Measurements from ENCODE around the gene BCL2A1.

BCL2A1 gene

DNA sequence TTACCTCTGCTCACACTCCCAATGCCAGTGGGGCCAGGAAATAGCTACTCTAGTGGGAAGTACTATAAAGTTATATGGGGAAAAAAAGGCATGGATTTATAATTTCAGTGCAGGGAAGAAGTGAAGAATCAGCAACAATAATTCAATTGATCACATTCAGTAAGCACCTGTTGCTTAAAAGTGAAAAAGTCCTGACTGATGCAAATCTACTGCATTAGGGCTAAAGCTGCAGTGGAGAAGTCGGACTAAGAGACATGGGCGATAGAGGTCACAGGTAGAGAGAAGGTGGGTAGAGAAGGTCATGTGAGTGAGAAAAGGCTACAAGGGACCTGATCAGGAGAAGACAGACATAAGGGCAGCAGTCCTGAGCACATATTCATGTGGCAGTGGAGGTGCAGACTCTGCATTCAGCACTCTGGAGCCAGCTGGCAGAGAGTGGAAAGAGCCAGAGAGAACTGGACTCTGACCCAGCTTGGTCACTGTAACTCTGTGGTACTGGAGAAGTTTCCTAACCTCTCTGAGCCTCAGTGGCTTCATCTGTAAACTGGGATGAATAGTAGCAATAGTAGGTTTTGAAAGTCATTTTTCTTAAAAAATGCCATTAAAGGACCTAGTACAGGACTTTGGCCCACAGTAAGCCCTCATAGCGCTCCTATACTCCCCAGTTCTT lies 17.6 kb upstream of the BCL2A1 start:
- Histone ChIP-seq H3K23ac (ENCODE audit: low read length) (no peak overlapping the region), H3K56ac (ENCODE audit: low read length) (no peak overlapping the region), H3K4ac (ENCODE audit: low read depth, low read length) (no peak overlapping the region), H3K18ac (ENCODE audit: low read length) (no peak overlapping the region), H2AK5ac (ENCODE audit: low read length) (no peak overlapping the region), H3K79me1 (ENCODE audit: low read length) (no peaks in the 10 kb centered on the region), H2BK5ac (ENCODE audit: low read length) (no peak overlapping the region), H3K4me1 (ENCODE audit: control insufficient read depth, low read depth, low read length) (no peaks in the 10 kb centered on the region), H3K79me2 (ENCODE audit: control insufficient read depth, insufficient read depth, low read length) (no peaks in the 10 kb centered on the region), H3K27me3 (ENCODE audit: insufficient read depth, low read length, poor library complexity) (no peaks in the 10 kb centered on the region), H3K27ac (ENCODE audit: low read depth, low read length) (no peak overlapping the region), H2BK15ac (replicated peaks; ENCODE audit: low read depth) (no peak overlapping the region), H3K4me3 (ENCODE audit: low read length) (no peak overlapping the region), H3K4me2 (ENCODE audit: low read length) (no peak overlapping the region), H4K5ac (ENCODE audit: low read length) (no peak overlapping the region), H3K36me3 (ENCODE audit: control insufficient read depth, insufficient read depth, low read length) (no peaks in the 10 kb centered on the region), H4K8ac (ENCODE audit: low read depth, low read length) (no peak overlapping the region), H2BK120ac (ENCODE audit: low read depth, low read length) (no peak overlapping the region), H3K9ac (ENCODE audit: low read length) (no peak overlapping the region)
- no peak for DNase-seq
- no CpG with 5 or more reads among the region's 3 CpGs for WGBS (ENCODE audit: extremely low coverage, insufficient coverage, low lambda C conversion rate)

DNA sequence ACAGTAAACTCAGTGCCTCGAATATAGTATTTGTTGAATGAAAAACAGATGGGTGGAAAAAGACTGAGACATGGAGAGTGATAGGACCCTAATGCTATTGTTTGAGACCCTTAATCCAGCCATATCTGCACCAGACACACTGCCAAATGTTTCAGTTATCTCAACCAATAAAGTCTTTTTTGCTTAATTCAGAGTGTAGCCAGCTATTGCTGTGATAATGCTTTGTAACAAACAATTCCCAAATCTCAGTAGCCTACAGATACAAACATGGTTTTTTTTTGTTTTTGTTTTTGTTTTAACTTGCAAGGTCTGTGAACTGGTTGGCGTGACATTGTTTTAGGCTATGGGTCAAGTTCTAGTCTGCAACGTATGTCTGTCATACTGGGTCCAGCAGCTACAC lies 17.0 kb upstream of the BCL2A1 start:
- no peak overlapping the region for H3K27ac ChIP-seq (ENCODE audit: low read depth, low read length)
- H3K4me1 ChIP-seq (ENCODE audit: control insufficient read depth, low read depth, low read length), result no peaks in the 10 kb centered on the region
- no peak overlapping the region for H3K4me2 ChIP-seq (ENCODE audit: low read length)
- no peak overlapping the region for H2BK120ac ChIP-seq (ENCODE audit: low read depth, low read length)
- no peak overlapping the region for H3K4me3 ChIP-seq (ENCODE audit: low read length)
- no peak overlapping the region for H3K23ac ChIP-seq (ENCODE audit: low read length)
- no peaks in the 10 kb centered on the region for H3K36me3 ChIP-seq (ENCODE audit: control insufficient read depth, insufficient read depth, low read length)
- H3K27me3 ChIP-seq (ENCODE audit: insufficient read depth, low read length, poor library complexity), result no peaks in the 10 kb centered on the region
- H4K5ac ChIP-seq (ENCODE audit: low read length), result no peak overlapping the region
- no peak overlapping the region for H2BK15ac ChIP-seq (replicated peaks; ENCODE audit: low read depth)
- no peak overlapping the region for H3K56ac ChIP-seq (ENCODE audit: low read length)
- no peaks in the 10 kb centered on the region for H3K79me2 ChIP-seq (ENCODE audit: control insufficient read depth, insufficient read depth, low read length)
- no peak for DNase-seq
- H3K4ac ChIP-seq (ENCODE audit: low read depth, low read length), result no peak overlapping the region
- H3K18ac ChIP-seq (ENCODE audit: low read length), result no peak overlapping the region
- H2AK5ac ChIP-seq (ENCODE audit: low read length), result no peak overlapping the region
- no CpG with 5 or more reads among the region's 3 CpGs for whole genome bisulfite sequencing (ENCODE audit: extremely low coverage, insufficient coverage, low lambda C conversion rate)
- no peak overlapping the region for H4K8ac ChIP-seq (ENCODE audit: low read depth, low read length)
- no peaks in the 10 kb centered on the region for H3K79me1 ChIP-seq (ENCODE audit: low read length)
- H3K9ac ChIP-seq (ENCODE audit: low read length), result no peak overlapping the region
- H2BK5ac ChIP-seq (ENCODE audit: low read length), result no peak overlapping the region

GRCh38 chr15:79987569-79987955 lies 16.6 kb upstream of the BCL2A1 start:
- DNase-seq, result no peak
- no peaks in the 10 kb centered on the region for H3K27me3 ChIP-seq (ENCODE audit: insufficient read depth, low read length, poor library complexity)
- no peak overlapping the region for H3K18ac ChIP-seq (ENCODE audit: low read length)
- no peak overlapping the region for H3K56ac ChIP-seq (ENCODE audit: low read length)
- H3K27ac ChIP-seq (ENCODE audit: low read depth, low read length), result no peak overlapping the region
- no peaks in the 10 kb centered on the region for H3K79me1 ChIP-seq (ENCODE audit: low read length)
- no peaks in the 10 kb centered on the region for H3K4me1 ChIP-seq (ENCODE audit: control insufficient read depth, low read depth, low read length)
- H3K4me2 ChIP-seq (ENCODE audit: low read length), result no peak overlapping the region
- H3K36me3 ChIP-seq (ENCODE audit: control insufficient read depth, insufficient read depth, low read length), result no peaks in the 10 kb centered on the region
- no CpG with 5 or more reads among the region's 7 CpGs for WGBS (ENCODE audit: extremely low coverage, insufficient coverage, low lambda C conversion rate)
- H2AK5ac ChIP-seq (ENCODE audit: low read length), result no peak overlapping the region
- no peak overlapping the region for H4K5ac ChIP-seq (ENCODE audit: low read length)
- no peak overlapping the region for H3K23ac ChIP-seq (ENCODE audit: low read length)
- H3K9ac ChIP-seq (ENCODE audit: low read length), result no peak overlapping the region
- H2BK120ac ChIP-seq (ENCODE audit: low read depth, low read length), result no peak overlapping the region
- no peak overlapping the region for H2BK5ac ChIP-seq (ENCODE audit: low read length)
- H2BK15ac ChIP-seq (replicated peaks; ENCODE audit: low read depth), result no peak overlapping the region
- H4K8ac ChIP-seq (ENCODE audit: low read depth, low read length), result no peak overlapping the region
- no peaks in the 10 kb centered on the region for H3K79me2 ChIP-seq (ENCODE audit: control insufficient read depth, insufficient read depth, low read length)
- H3K4ac ChIP-seq (ENCODE audit: low read depth, low read length), result no peak overlapping the region
- no peak overlapping the region for H3K4me3 ChIP-seq (ENCODE audit: low read length)

DNA sequence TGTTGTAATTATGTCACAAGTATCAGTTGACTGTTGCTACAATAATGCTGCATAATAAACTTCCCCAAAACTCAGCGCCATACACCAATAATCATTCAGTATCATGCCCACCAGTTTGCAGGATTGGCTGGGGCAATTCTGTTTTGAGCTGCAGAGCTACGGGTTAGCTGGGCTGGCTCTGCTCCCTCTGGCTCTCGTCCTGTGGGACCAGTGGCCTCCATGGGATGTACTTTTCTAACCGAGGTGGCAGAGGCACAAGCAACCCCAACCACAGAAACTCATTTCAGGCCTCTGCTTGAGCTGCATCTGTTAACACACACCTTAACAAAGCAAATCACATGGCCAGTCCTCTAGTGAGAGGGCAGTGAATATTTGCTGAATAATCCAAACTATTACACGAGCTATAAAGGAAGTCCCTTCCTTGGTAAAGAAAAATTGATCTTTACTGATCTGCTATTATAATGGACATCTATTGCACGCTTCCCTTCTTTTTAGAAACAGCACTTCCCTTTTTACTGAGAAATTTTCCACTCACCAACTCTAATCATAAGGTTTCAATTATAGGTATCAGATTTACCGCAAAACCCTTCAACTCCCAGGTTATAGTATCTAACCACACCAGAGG lies 10.9 kb upstream of the BCL2A1 start:
- Histone ChIP-seq H3K36me3 (ENCODE audit: control insufficient read depth, insufficient read depth, low read length) (no peaks in the 10 kb centered on the region), H3K79me2 (ENCODE audit: control insufficient read depth, insufficient read depth, low read length) (no peaks in the 10 kb centered on the region), H4K8ac (ENCODE audit: low read depth, low read length) (no peak overlapping the region), H2BK15ac (replicated peaks; ENCODE audit: low read depth) (no peak overlapping the region), H3K56ac (ENCODE audit: low read length) (no peak overlapping the region), H3K9ac (ENCODE audit: low read length) (no peak overlapping the region), H3K79me1 (ENCODE audit: low read length) (no peaks in the 10 kb centered on the region), H3K27me3 (ENCODE audit: insufficient read depth, low read length, poor library complexity) (no peaks in the 10 kb centered on the region), H3K27ac (ENCODE audit: low read depth, low read length) (no peak overlapping the region), H2BK5ac (ENCODE audit: low read length) (no peak overlapping the region), H3K23ac (ENCODE audit: low read length) (no peak overlapping the region), H2BK120ac (ENCODE audit: low read depth, low read length) (no peak overlapping the region), H3K4me3 (ENCODE audit: low read length) (no peak overlapping the region), H3K4ac (ENCODE audit: low read depth, low read length) (no peak overlapping the region), H3K4me2 (ENCODE audit: low read length) (no peak overlapping the region), H2AK5ac (ENCODE audit: low read length) (no peak overlapping the region), H4K5ac (ENCODE audit: low read length) (no peak overlapping the region), H3K4me1 (ENCODE audit: control insufficient read depth, low read depth, low read length) (no peaks in the 10 kb centered on the region), H3K18ac (ENCODE audit: low read length) (no peak overlapping the region)
- no peak for DNase-seq
- no CpG with 5 or more reads among the region's 7 CpGs for WGBS (ENCODE audit: extremely low coverage, insufficient coverage, low lambda C conversion rate)

DNA sequence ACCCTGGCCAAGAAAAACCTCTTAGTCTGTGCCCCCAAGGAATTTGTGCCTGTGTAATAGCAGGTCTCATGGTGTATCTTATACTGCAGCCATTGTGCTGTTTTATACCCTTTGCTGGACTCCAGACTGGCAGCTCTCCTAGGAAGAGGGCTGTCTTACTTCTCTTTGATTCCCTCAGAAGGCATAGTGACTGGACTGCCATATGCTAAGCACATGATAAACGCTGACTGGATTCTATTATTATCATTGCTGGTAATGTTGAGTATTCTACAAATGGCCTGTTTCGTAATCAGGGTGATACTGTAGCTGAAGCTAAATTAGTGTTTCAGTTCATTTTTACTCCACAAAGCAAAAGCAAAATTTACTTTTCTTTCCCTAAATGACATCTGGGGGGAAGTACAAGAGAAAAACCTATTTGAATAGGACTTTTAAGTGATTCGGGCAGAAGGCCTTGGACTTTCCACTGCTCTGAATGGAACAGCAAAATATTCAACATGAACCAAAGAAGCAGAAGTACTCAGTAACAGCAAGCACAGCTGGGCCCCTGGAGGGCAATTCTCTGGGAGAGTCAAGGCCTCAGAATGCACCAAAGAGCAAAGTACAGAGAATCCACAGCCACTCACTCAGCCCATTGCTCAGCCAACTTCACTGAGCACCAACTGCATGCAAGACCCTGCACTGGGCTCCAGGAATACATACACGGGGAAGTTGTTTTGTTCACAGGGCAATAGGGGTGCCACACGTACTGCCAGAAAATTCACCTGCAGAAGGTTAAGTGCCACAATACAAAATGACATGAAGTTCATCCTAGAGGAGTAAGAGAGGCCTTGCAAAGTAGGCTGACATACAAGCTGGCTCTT lies 7.9 kb upstream of the BCL2A1 start:
- H3K4me3 ChIP-seq (ENCODE audit: low read length), result no peak overlapping the region
- no peak overlapping the region for H4K5ac ChIP-seq (ENCODE audit: low read length)
- H3K79me1 ChIP-seq (ENCODE audit: low read length), result no peaks in the 10 kb centered on the region
- no peak overlapping the region for H3K27ac ChIP-seq (ENCODE audit: low read depth, low read length)
- no peak overlapping the region for H2BK5ac ChIP-seq (ENCODE audit: low read length)
- H2AK5ac ChIP-seq (ENCODE audit: low read length), result no peak overlapping the region
- no peak overlapping the region for H3K23ac ChIP-seq (ENCODE audit: low read length)
- no peaks in the 10 kb centered on the region for H3K36me3 ChIP-seq (ENCODE audit: control insufficient read depth, insufficient read depth, low read length)
- H3K4ac ChIP-seq (ENCODE audit: low read depth, low read length), result no peak overlapping the region
- H3K4me2 ChIP-seq (ENCODE audit: low read length), result no peak overlapping the region
- WGBS (ENCODE audit: extremely low coverage, insufficient coverage, low lambda C conversion rate), result no CpG with 5 or more reads among the region's 5 CpGs
- H4K8ac ChIP-seq (ENCODE audit: low read depth, low read length), result no peak overlapping the region
- H3K79me2 ChIP-seq (ENCODE audit: control insufficient read depth, insufficient read depth, low read length), result no peaks in the 10 kb centered on the region
- H3K56ac ChIP-seq (ENCODE audit: low read length), result no peak overlapping the region
- H3K18ac ChIP-seq (ENCODE audit: low read length), result no peak overlapping the region
- no peaks in the 10 kb centered on the region for H3K4me1 ChIP-seq (ENCODE audit: control insufficient read depth, low read depth, low read length)
- H2BK120ac ChIP-seq (ENCODE audit: low read depth, low read length), result no peak overlapping the region
- H3K9ac ChIP-seq (ENCODE audit: low read length), result no peak overlapping the region
- H3K27me3 ChIP-seq (ENCODE audit: insufficient read depth, low read length, poor library complexity), result no peaks in the 10 kb centered on the region
- H2BK15ac ChIP-seq (replicated peaks; ENCODE audit: low read depth), result no peak overlapping the region
- no peak for DNase-seq
